Panc1 (cell line): ENCODE measurements around the gene PSMD1. TPM values are rescaled to one million over a fixed set of nuclear protein-coding genes. Genes with fewer than 3 reads are reported as not detected.
"Not testable (repeated sequence)": the region's sequence is repeated elsewhere in the genome, so short reads cannot be mapped to it uniquely, and the experiment has no call there.

Experiments used
- ATAC-seq: fragments of 200-7000 bp; cut with Tn5 transposase; 2 replicates; pipeline ENCODE4 v1.9.1; 2020; ENCODE audit warnings: mild to moderate bottlenecking, moderate library complexity
- BruUV-seq: library from RNA; stranded (reverse); fragments of 400-500 nt; replicated peaks from 2 replicates; lab custom pipeline; 2021; lab: Mats Ljungman, UMichigan
- CTCF ChIA-PET: fragments of 300-600 bp; sonication (Branson Sonifier 250); formaldehyde crosslinking; loops from one replicate; lab custom pipeline; 2022; ENCODE audit warnings: antibody characterized with exemption; lab: Charles Lee
- POLR2A ChIA-PET: fragments of 300-600 bp; sonication (Branson Sonifier 250); formaldehyde crosslinking; loops from one replicate; lab custom pipeline; 2022; ENCODE audit warnings: antibody characterized with exemption; lab: Charles Lee
- DNase-seq: peaks from one replicate; pipeline ENCODE4 v3.0.0-alpha.2; 2010; ENCODE audit warnings: low read depth, low spot score
- H3K27ac ChIP-seq: 2 replicates; pipeline ENCODE4 v1.5.1; 2011; ENCODE audit warnings: mild to moderate bottlenecking, low read length, inconsistent platforms
- H3K27me3 ChIP-seq: fragments of 200-500 bp; sonication (Bioruptor generic); 2 replicates; pipeline ENCODE4 v1.6.0; 2014; ENCODE audit warnings: low read length, inconsistent platforms; ENCODE audit not compliant: control insufficient read depth, insufficient read depth
- H3K36me3 ChIP-seq: fragments of 200-500 bp; sonication (Bioruptor generic); 2 replicates; pipeline ENCODE4 v1.5.1; 2014; ENCODE audit warnings: inconsistent platforms, mild to moderate bottlenecking, low read length, moderate library complexity; ENCODE audit not compliant: control insufficient read depth, insufficient read depth
- H3K4me1 ChIP-seq: 2 replicates; pipeline ENCODE4 v1.5.1; 2011; ENCODE audit warnings: inconsistent platforms, mild to moderate bottlenecking, low read length, moderate library complexity; ENCODE audit not compliant: control insufficient read depth, insufficient read depth
- H3K4me3 ChIP-seq, 2 experiments: 2 replicates each; pipeline ENCODE4 v1.5.1; 2011 to 2012; ENCODE audit warnings: low read depth in 2 of 2, low read length in 2 of 2, mild to moderate bottlenecking in 2 of 2, inconsistent platforms in 1 of 2, moderate library complexity in 1 of 2
- H3K9me3 ChIP-seq: fragments of 200-500 bp; sonication (Bioruptor generic); 2 replicates; pipeline ENCODE4 v1.5.1; 2014; ENCODE audit warnings: low read depth, mild to moderate bottlenecking, inconsistent platforms, low read length, moderate library complexity; ENCODE audit not compliant: control insufficient read depth, insufficient read depth
- POLR2AphosphoS5 ChIP-seq: IDR thresholded peaks from 2 replicates; pipeline ENCODE4 v1.6.1; 2012; ENCODE audit warnings: mild to moderate bottlenecking, low read depth, low read length, moderate library complexity
- REST ChIP-seq, 2 experiments: IDR thresholded peaks; 2 replicates each; pipeline ENCODE4 v1.6.1; 2011 to 2012; ENCODE audit warnings: low read depth in 2 of 2, control low read depth in 1 of 2, low read length in 1 of 2, mild to moderate bottlenecking in 1 of 2, moderate library complexity in 1 of 2; ENCODE audit not compliant: insufficient read depth in 1 of 2
- SIN3A ChIP-seq: IDR thresholded peaks from 2 replicates; pipeline ENCODE4 v1.6.1; 2012; ENCODE audit warnings: low read depth, mild to moderate bottlenecking, low read length, moderate library complexity, borderline replicate concordance; ENCODE audit not compliant: insufficient read depth
- in situ Hi-C: cut with HindIII; loops from 2 replicates; pipeline ENCODE4 v1.10.0; 2016; ENCODE audit warnings: low sequenced_read_pairs, low pct_unique_long_range_greater_than_20kb
- intact Hi-C: fragments of 100-400 bp; cut with micrococcal nuclease; formaldehyde crosslinking; loops from one replicate; pipeline ENCODE4 v1.10.0; 2022; ENCODE audit not compliant: unreplicated experiment
- total RNA-seq: library from RNA; stranded (reverse); gene quantifications from one replicate; pipeline ENCODE4 v1.2.1, GENCODE V29; 2021; ENCODE audit not compliant: unreplicated experiment
- TF ChIP-seq, protein P1 (sequence below): fragments of 450-650 bp; IDR thresholded peaks from 2 replicates; pipeline ENCODE4 v1.5.1; 2017; ENCODE audit warnings: mild to moderate bottlenecking

Gene PSMD1
- total RNA-seq, 1 experiment from 2014 or later: 146 TPM

- TF ChIP-seq, protein P1, sequence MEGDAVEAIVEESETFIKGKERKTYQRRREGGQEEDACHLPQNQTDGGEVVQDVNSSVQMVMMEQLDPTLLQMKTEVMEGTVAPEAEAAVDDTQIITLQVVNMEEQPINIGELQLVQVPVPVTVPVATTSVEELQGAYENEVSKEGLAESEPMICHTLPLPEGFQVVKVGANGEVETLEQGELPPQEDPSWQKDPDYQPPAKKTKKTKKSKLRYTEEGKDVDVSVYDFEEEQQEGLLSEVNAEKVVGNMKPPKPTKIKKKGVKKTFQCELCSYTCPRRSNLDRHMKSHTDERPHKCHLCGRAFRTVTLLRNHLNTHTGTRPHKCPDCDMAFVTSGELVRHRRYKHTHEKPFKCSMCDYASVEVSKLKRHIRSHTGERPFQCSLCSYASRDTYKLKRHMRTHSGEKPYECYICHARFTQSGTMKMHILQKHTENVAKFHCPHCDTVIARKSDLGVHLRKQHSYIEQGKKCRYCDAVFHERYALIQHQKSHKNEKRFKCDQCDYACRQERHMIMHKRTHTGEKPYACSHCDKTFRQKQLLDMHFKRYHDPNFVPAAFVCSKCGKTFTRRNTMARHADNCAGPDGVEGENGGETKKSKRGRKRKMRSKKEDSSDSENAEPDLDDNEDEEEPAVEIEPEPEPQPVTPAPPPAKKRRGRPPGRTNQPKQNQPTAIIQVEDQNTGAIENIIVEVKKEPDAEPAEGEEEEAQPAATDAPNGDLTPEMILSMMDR: no peak
- TF ChIP-seq POLR2AphosphoS5: no peak
- TF ChIP-seq REST (IDR thresholded peaks at IDR 0.05; ENCODE audit: insufficient read depth in 1 of 2, low read depth in 2 of 2, low read length in 1 of 2): no peak
- no peak for TF ChIP-seq SIN3A
- intact Hi-C loops (no loop called here), in situ Hi-C loops (no loop called here)
- H3K9me3 ChIP-seq: no peaks in the 10 kb centered on the region
- ChIA-PET POLR2A (no interaction called here), CTCF (no interaction called here)
- DNase-seq: no peak
- H3K4me1 ChIP-seq: peaks cover 31% of the 10 kb centered on the region
- no peak overlapping the region for H3K27ac ChIP-seq
- no peaks in the 10 kb centered on the region for H3K27me3 ChIP-seq
- H3K36me3 ChIP-seq: peaks cover 51% of the 10 kb centered on the region
- no peak overlapping the region for H3K4me3 ChIP-seq
- no TSS peak for BruUV-seq
- ATAC-seq: no peak
These were observed 6.7 kb downstream of the PSMD1 start for GRCh38 chr2:231063347-231063746.

- TF ChIP-seq, protein P1: no peak
- TF ChIP-seq POLR2AphosphoS5 (no peak), SIN3A (no peak), REST (IDR thresholded peaks at IDR 0.05; ENCODE audit: insufficient read depth in 1 of 2, low read depth in 2 of 2, low read length in 1 of 2) (no peak)
These were observed 9.3 kb downstream of the PSMD1 start for GRCh38 chr2:231065966-231066365.

DNA sequence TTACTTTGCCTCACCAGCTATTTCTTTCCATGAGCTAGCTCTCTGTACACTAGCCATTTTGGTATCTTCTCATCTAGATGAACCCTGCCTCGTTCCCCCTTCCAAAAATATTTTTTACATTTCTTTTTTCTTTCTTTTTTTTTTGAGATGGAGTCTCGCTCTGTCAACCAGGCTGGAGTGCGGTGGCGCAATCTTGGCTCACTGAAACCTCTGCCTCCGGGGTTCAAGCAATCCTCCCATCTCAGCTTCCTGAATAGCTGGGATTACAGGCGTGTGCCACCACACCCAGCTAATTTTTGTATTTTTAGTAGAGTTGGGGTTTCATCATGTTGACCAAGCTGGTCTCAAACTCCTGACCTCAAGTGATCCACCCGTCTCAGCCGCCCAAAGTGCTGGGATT, 10.9 kb downstream of the PSMD1 start:
- peaks cover 11% of the 10 kb centered on the region for H3K4me1 ChIP-seq
- peaks cover 72% of the 10 kb centered on the region for H3K36me3 ChIP-seq
- CTCF ChIA-PET, ATAC-seq, H3K9me3 ChIP-seq, BruUV-seq, DNase-seq, H3K4me3 ChIP-seq, intact Hi-C loops, H3K27me3 ChIP-seq, H3K27ac ChIP-seq, in situ Hi-C loops: not testable (repeated sequence)
- POLR2A ChIA-PET: interaction anchor here (0.7 to 0.9 kb wide), 2 partner anchors 9 to 126 kb away, joined by 3 to 8 read pairs; no protein-coding TSS in a partner anchor

More at GRCh38 chr2:231065966-231066365, 9.3 kb downstream of the PSMD1 start:
- Histone ChIP-seq H3K27me3 (no peaks in the 10 kb centered on the region), H3K36me3 (peaks cover 67% of the 10 kb centered on the region), H3K4me3 (no peak overlapping the region), H3K9me3 (no peaks in the 10 kb centered on the region), H3K27ac (no peak overlapping the region), H3K4me1 (peaks cover 14% of the 10 kb centered on the region)
- ATAC-seq (no peak), DNase-seq (no peak)
- intact Hi-C loops: no loop called here
- CTCF ChIA-PET: no interaction called here
- BruUV-seq: no TSS peak
- POLR2A ChIA-PET: no interaction called here
- in situ Hi-C loops: no loop called here
